HepG2 (cell line): ENCODE data around the gene KCNJ5. TPM values are rescaled to one million over a fixed set of nuclear protein-coding genes. Genes with fewer than 3 reads are reported as not detected.
A peak's percentile ranks its signal among the peaks of the same experiment; 100 is the strongest.

Source experiments
- ATAC-seq: fragments of 200-7000 bp; cut with Tn5 transposase; 3 replicates; pipeline ENCODE4 v1.9.1; 2020; ENCODE audit warnings: mild to moderate bottlenecking, moderate library complexity
- BruUV-seq: library from RNA; stranded (reverse); fragments of 400-500 nt; replicated peaks from 2 replicates; lab custom pipeline; 2021; lab: Mats Ljungman, UMichigan
- CTCF ChIA-PET: fragments of 300-600 bp; formaldehyde crosslinking; extraction: SDS; loops from one replicate; lab custom pipeline; 2021; ENCODE audit warnings: low total read pairs, inconsistent platforms, low intra/inter-chr PET ratio; lab: Yijun Ruan, JAX
- POLR2A ChIA-PET: fragments of 350-600 bp; sonication (Branson Sonifier 250); formaldehyde crosslinking; loops from one replicate; lab custom pipeline; 2020; ENCODE audit warnings: antibody characterized with exemption, inconsistent platforms; lab: Yijun Ruan, JAX
- DNase-seq: peaks from one replicate; pipeline ENCODE4 v3.0.0-alpha.2; 2015; ENCODE audit warnings: low spot score
- FAIRE-seq: peaks from 3 replicates; lab custom pipeline; 2011; peaks lifted over from hg19 to GRCh38; lab: Jason Lieb, UNC
- H2AFZ ChIP-seq: one replicate; pipeline ENCODE4 v1.6.1; 2011; ENCODE audit warnings: low read length, inconsistent platforms
- H3K27ac ChIP-seq: fragments of 300-600 bp; 3 replicates; pipeline ENCODE4 v1.8.0; 2011; ENCODE audit warnings: mixed run types, mild to moderate bottlenecking, mixed read lengths, low read length, inconsistent platforms; ENCODE audit not compliant: insufficient read depth; ENCODE audit errors: extremely low read length
- H3K27me3 ChIP-seq, 2 experiments: fragments of 200-600 bp in 1 of 2; 2 replicates in 1 of 2; 3 replicates in 1 of 2; pipeline versions ENCODE4 v1.6.0 to v1.8.0; 2011; ENCODE audit warnings: low read length in 2 of 2, mild to moderate bottlenecking in 2 of 2, moderate library complexity in 2 of 2, inconsistent platforms in 1 of 2; ENCODE audit not compliant: insufficient read depth in 2 of 2, control insufficient read depth in 1 of 2
- H3K36me3 ChIP-seq, 2 experiments: fragments of 200-600 bp in 1 of 2; replicated peaks in 1 of 2; 2 replicates in 1 of 2; 3 replicates in 1 of 2; pipeline versions ENCODE4 v1.5.1 to v1.8.0; 2011; ENCODE audit warnings: low read length in 2 of 2, inconsistent platforms in 1 of 2; ENCODE audit not compliant: insufficient read depth in 2 of 2, control insufficient read depth in 1 of 2
- H3K4me1 ChIP-seq: 2 replicates; pipeline ENCODE4 v1.5.1; 2012; ENCODE audit warnings: low read length, inconsistent platforms; ENCODE audit not compliant: insufficient read depth
- H3K4me2 ChIP-seq: 2 replicates; pipeline ENCODE4 v1.6.0; 2011; ENCODE audit warnings: low read depth, low read length, inconsistent platforms
- H3K4me3 ChIP-seq, 3 experiments: fragments of 200-600 bp in 1 of 3; sonication (generic), shearing (Covaris generic) in 1 of 3; replicated peaks in 1 of 3; 2 replicates each; pipeline ENCODE4 v1.5.1; 2011 to 2016; ENCODE audit warnings: low read length in 3 of 3, inconsistent platforms in 2 of 3, low read depth in 2 of 3, mild to moderate bottlenecking in 2 of 3, control low read depth in 1 of 3, mixed read lengths in 1 of 3; ENCODE audit not compliant: insufficient read depth in 1 of 3
- H3K79me2 ChIP-seq: one replicate; pipeline ENCODE4 v1.6.1; 2011; ENCODE audit warnings: low read length, inconsistent platforms; ENCODE audit not compliant: insufficient read depth
- H3K9ac ChIP-seq: 2 replicates; pipeline ENCODE4 v1.6.0; 2011; ENCODE audit warnings: mild to moderate bottlenecking, low read depth, low read length, inconsistent platforms; ENCODE audit not compliant: insufficient read depth
- H3K9me3 ChIP-seq: 2 replicates; pipeline ENCODE4 v1.5.1; 2012; ENCODE audit warnings: mild to moderate bottlenecking, low read length
- H4K20me1 ChIP-seq: 2 replicates; pipeline ENCODE4 v1.6.0; 2011; ENCODE audit warnings: inconsistent platforms, mild to moderate bottlenecking, low read length, moderate library complexity; ENCODE audit not compliant: insufficient read depth
- BRD4 ChIP-seq: sonication (generic); formaldehyde crosslinking; IDR thresholded peaks from 2 replicates; pipeline ENCODE4 v1.4.0; 2020; ENCODE audit warnings: missing genetic modification reagents
- DMAP1 ChIP-seq: IDR thresholded peaks from 2 replicates; pipeline ENCODE4 v1.6.1; 2016
- HINFP ChIP-seq: sonication (generic); formaldehyde crosslinking; IDR thresholded peaks from 2 replicates; pipeline ENCODE4 v1.4.0; 2020; ENCODE audit warnings: low read depth, mild to moderate bottlenecking, missing genetic modification reagents
- KLF6 ChIP-seq: IDR thresholded peaks from 2 replicates; pipeline ENCODE4 v1.8.0; 2016; ENCODE audit warnings: missing biosample characterization, missing genetic modification reagents
- NFIC ChIP-seq: IDR thresholded peaks from 2 replicates; pipeline ENCODE4 v1.6.1; 2012; ENCODE audit warnings: mild to moderate bottlenecking, low read length, inconsistent platforms
- PTBP1 ChIP-seq: fragments of 200-400 bp; formaldehyde crosslinking; IDR thresholded peaks from 2 replicates; pipeline ENCODE4 v1.6.1; 2018; ENCODE audit warnings: low read length, low read depth; ENCODE audit not compliant: poor library complexity, severe bottlenecking
- SP1 ChIP-seq, 2 experiments: fragments of 450-650 bp in 1 of 2; sonication (generic) in 1 of 2; formaldehyde crosslinking in 1 of 2; IDR thresholded peaks; 2 replicates each; pipeline versions ENCODE4 v1.4.0 to v1.6.1; 2016 to 2020; ENCODE audit warnings: missing genetic modification reagents in 1 of 2
- ZNF225 ChIP-seq: sonication (generic); formaldehyde crosslinking; IDR thresholded peaks from 2 replicates; pipeline ENCODE4 v1.4.0; 2020; ENCODE audit warnings: mild to moderate bottlenecking, missing genetic modification reagents
- ZNF260 ChIP-seq: sonication (generic); formaldehyde crosslinking; IDR thresholded peaks from 2 replicates; pipeline ENCODE4 v1.4.0; 2020; ENCODE audit warnings: missing genetic modification reagents, low read depth, mild to moderate bottlenecking, borderline replicate concordance
- WGBS: methylation state at CpG from one replicate; pipeline ENCODE4 v1.1.6; 2017; ENCODE audit warnings: low lambda C conversion rate; 5-methylcytosine and 5-hydroxymethylcytosine counted together
- in situ Hi-C: cut with HindIII; loops from 2 replicates; pipeline ENCODE4 v1.10.0; 2017; ENCODE audit warnings: low pct_unique_long_range_greater_than_20kb; ENCODE audit not compliant: extremely low pct_ligation_motif_present
- intact Hi-C: fragments of 100-400 bp; cut with micrococcal nuclease; formaldehyde crosslinking; loops from one replicate; pipeline ENCODE4 v1.10.0; 2022; ENCODE audit not compliant: unreplicated experiment
- polyA plus RNA-seq, 8 experiments: library from polyadenylated mRNA; depleted of rRNA in 3 of 8; stranded (reverse) in 7 of 8; unstranded in 1 of 8; fragments of >200 nt; fragmentation: Illumina TruSeq in 4 of 8; extraction: Trizol in 4 of 8; gene quantifications; 2 replicates each; pipeline versions ENCODE4 v1.2.1 to v1.2.3, GENCODE V29; 2011 to 2016; ENCODE audit warnings: low read depth in 4 of 8, missing spikeins in 1 of 8, mixed read lengths in 1 of 8; ENCODE audit not compliant: insufficient read depth in 1 of 8
- total RNA-seq, 5 experiments: library from RNA; depleted of rRNA; stranded (reverse); fragments of >200 nt; fragmentation: Illumina TruSeq; extraction: Trizol; gene quantifications; 2 replicates each; pipeline ENCODE4 v1.2.3, GENCODE V29; 2016; ENCODE audit warnings: low read depth in 1 of 5

Gene KCNJ5
- total and polyA plus RNA-seq, 2 of the 13 experiments (the other 11 are each of a cell fraction or from before 2014, with no cell fraction given), result not detected

DNA sequence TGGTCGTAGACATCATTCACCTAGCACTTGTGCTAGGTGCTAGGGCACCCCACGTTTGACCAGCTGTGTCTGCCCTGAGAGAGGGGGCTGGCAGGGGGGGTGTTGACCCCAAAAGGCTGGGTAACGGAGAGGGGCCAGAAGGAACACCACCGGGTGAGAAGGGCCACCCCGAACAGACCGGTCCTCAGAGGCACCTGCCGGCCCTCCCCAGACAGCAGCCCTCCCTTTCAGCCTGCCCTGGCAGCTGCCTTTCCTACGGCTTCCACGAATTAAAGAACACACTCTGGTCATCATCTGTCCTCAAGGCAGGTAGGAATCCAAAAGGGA lies 977 bp upstream of the KCNJ5 start:
- peaks cover 24% of the 10 kb centered on the region for H3K4me1 ChIP-seq
- H4K20me1 ChIP-seq, result no peaks in the 10 kb centered on the region
- no peaks in the 10 kb centered on the region for H3K36me3 ChIP-seq
- DNase-seq (no peak), ATAC-seq (peak; percentile 18; the same call in 1 of the 3 replicates), FAIRE-seq (no peak)
- TF ChIP-seq ZNF225 (CRISPR knock-in tag) (no peak), KLF6 (CRISPR knock-in tag) (no peak), NFIC (no peak), HINFP (CRISPR knock-in tag) (no peak), SP1 (IDR thresholded peaks at IDR 0.05) (no peak), SP1 (CRISPR knock-in tag; IDR thresholded peaks at IDR 0.05) (no peak), BRD4 (CRISPR knock-in tag) (no peak), DMAP1 (no peak), ZNF260 (CRISPR knock-in tag) (no peak), PTBP1 (no peak)
- no peak overlapping the region for H3K9ac ChIP-seq
- H3K27me3 ChIP-seq, result peaks cover 11 to 65% of the 10 kb centered on the region in 2 experiments
- H3K4me3 ChIP-seq, result peak overlapping the region in 1 of 3 experiments; percentile 54; a peak in 2 of 6 replicates
- in situ Hi-C loops, result loop anchor here (25.0 kb wide), 1 partner anchor 797 kb away; no protein-coding TSS in a partner anchor
- BruUV-seq, result no TSS peak
- peak overlapping the region; percentile 60 for H3K4me2 ChIP-seq
- no peaks in the 10 kb centered on the region for H3K9me3 ChIP-seq
- CTCF ChIA-PET, result no interaction called here
- intact Hi-C loops, result no loop called here
- POLR2A ChIA-PET, result no interaction called here
- H3K79me2 ChIP-seq, result no peaks in the 10 kb centered on the region
- no peak overlapping the region for H2AFZ ChIP-seq
- no peak overlapping the region for H3K27ac ChIP-seq
- WGBS, result 29% methylated on average over 6 of the region's 9 CpGs
